HEK293 (cell line): ENCODE results near the gene BPHL.

Experiments
- CTCF ChIA-PET: fragments of 350-600 bp; formaldehyde crosslinking; extraction: SDS; loops from one replicate; lab custom pipeline; 2021; ENCODE audit warnings: antibody characterized with exemption; lab: Yijun Ruan, JAX
- POLR2A ChIA-PET: fragments of 300-600 bp; formaldehyde crosslinking; extraction: SDS; loops from one replicate; lab custom pipeline; 2020; ENCODE audit warnings: antibody characterized with exemption, inconsistent platforms; lab: Yijun Ruan, JAX
- H3K27ac ChIP-seq: fragments of 200-500 bp; sonication (Bioruptor generic); 2 replicates; pipeline ENCODE4 v1.5.1; 2014; ENCODE audit warnings: low read depth, low read length, control low read depth, inconsistent platforms; ENCODE audit errors: extremely low read depth
- H3K36me3 ChIP-seq, 2 experiments: fragments of 200-500 bp in 1 of 2; sonication (Bioruptor generic) in 1 of 2; 1 replicate in 1 of 2; 2 replicates in 1 of 2; pipeline ENCODE4 v1.5.1; 2014 to 2017; ENCODE audit warnings: inconsistent platforms in 2 of 2, low read length in 2 of 2; ENCODE audit not compliant: control insufficient read depth in 2 of 2, insufficient read depth in 1 of 2
- H3K4me1 ChIP-seq: fragments of 200-500 bp; sonication (Bioruptor generic); 2 replicates; pipeline ENCODE4 v1.5.1; 2014; ENCODE audit warnings: mild to moderate bottlenecking, low read length, inconsistent platforms; ENCODE audit not compliant: control insufficient read depth, insufficient read depth
- H3K4me3 ChIP-seq: 2 replicates; pipeline ENCODE4 v1.5.1; 2011; ENCODE audit warnings: low read depth, mild to moderate bottlenecking, control low read depth, low read length, moderate library complexity
- H3K9me3 ChIP-seq: fragments of 200-500 bp; sonication (Bioruptor generic); 2 replicates; pipeline ENCODE4 v1.5.1; 2014; ENCODE audit warnings: low read depth, low read length, inconsistent platforms; ENCODE audit not compliant: control insufficient read depth, insufficient read depth
- CTCF ChIP-seq: fragments of 450-650 bp; formaldehyde crosslinking; IDR thresholded peaks from 2 replicates; pipeline ENCODE4 v1.5.1; 2016; ENCODE audit warnings: missing biosample characterization, missing genetic modification characterization
- KLF10 ChIP-seq: fragments of 450-650 bp; IDR thresholded peaks from 2 replicates; pipeline ENCODE4 v1.5.1; 2018; ENCODE audit warnings: missing biosample characterization, mild to moderate bottlenecking, missing genetic modification characterization
- MZF1 ChIP-seq: fragments of 450-650 bp; formaldehyde crosslinking; IDR thresholded peaks from 2 replicates; pipeline ENCODE4 v1.5.1; 2017; ENCODE audit warnings: missing biosample characterization, missing genetic modification characterization, borderline replicate concordance
- PBX3 ChIP-seq: sonication (generic); formaldehyde crosslinking; IDR thresholded peaks from 2 replicates; pipeline ENCODE4 v1.8.1; 2022; ENCODE audit warnings: mild to moderate bottlenecking, moderate library complexity, missing genetic modification reagents
- WT1 ChIP-seq: fragments of 450-650 bp; formaldehyde crosslinking; IDR thresholded peaks from 2 replicates; pipeline ENCODE4 v1.5.1; 2016; ENCODE audit warnings: missing biosample characterization, missing genetic modification characterization
- ZFP3 ChIP-seq: fragments of 450-650 bp; formaldehyde crosslinking; IDR thresholded peaks from 2 replicates; pipeline ENCODE4 v1.5.1; 2016; ENCODE audit warnings: low read depth, missing biosample characterization, missing genetic modification characterization
- ZNF155 ChIP-seq: fragments of 450-650 bp; formaldehyde crosslinking; IDR thresholded peaks from 2 replicates; pipeline ENCODE4 v1.5.1; 2016; ENCODE audit warnings: missing biosample characterization, missing genetic modification characterization
- ZNF175 ChIP-seq: fragments of 450-650 bp; formaldehyde crosslinking; IDR thresholded peaks from 2 replicates; pipeline ENCODE4 v1.5.1; 2016; ENCODE audit warnings: missing biosample characterization, missing genetic modification characterization
- ZNF184 ChIP-seq: fragments of 450-650 bp; IDR thresholded peaks from 2 replicates; pipeline ENCODE4 v1.5.1; 2018; ENCODE audit warnings: missing biosample characterization, mild to moderate bottlenecking, missing genetic modification characterization
- ZNF223 ChIP-seq: fragments of 450-650 bp; formaldehyde crosslinking; IDR thresholded peaks from 2 replicates; pipeline ENCODE4 v1.5.1; 2016; ENCODE audit warnings: missing biosample characterization, missing genetic modification characterization
- ZNF239 ChIP-seq: fragments of 450-650 bp; formaldehyde crosslinking; IDR thresholded peaks from 2 replicates; pipeline ENCODE4 v1.5.1; 2016; ENCODE audit warnings: missing biosample characterization, missing genetic modification characterization
- ZNF280D ChIP-seq: fragments of 450-650 bp; formaldehyde crosslinking; IDR thresholded peaks from 2 replicates; pipeline ENCODE4 v1.5.1; 2016; ENCODE audit warnings: missing biosample characterization, missing genetic modification characterization
- ZNF48 ChIP-seq: fragments of 450-650 bp; formaldehyde crosslinking; IDR thresholded peaks from 2 replicates; pipeline ENCODE4 v1.5.1; 2016; ENCODE audit warnings: missing biosample characterization, missing genetic modification characterization
- ZNF518A ChIP-seq: fragments of 450-650 bp; formaldehyde crosslinking; conservative IDR thresholded peaks from 2 replicates; pipeline ENCODE4 v1.5.1; 2016; ENCODE audit warnings: low read depth, missing biosample characterization, missing genetic modification characterization
- ZNF549 ChIP-seq: fragments of 450-650 bp; IDR thresholded peaks from 2 replicates; pipeline ENCODE4 v1.5.1; 2018; ENCODE audit warnings: missing biosample characterization, missing genetic modification characterization, mild to moderate bottlenecking, inconsistent platforms, moderate library complexity
- ZNF596 ChIP-seq: fragments of 450-650 bp; IDR thresholded peaks from 2 replicates; pipeline ENCODE4 v1.5.0; 2018; ENCODE audit warnings: missing biosample characterization, mild to moderate bottlenecking, missing genetic modification characterization, moderate library complexity
- ZNF610 ChIP-seq: fragments of 450-650 bp; formaldehyde crosslinking; IDR thresholded peaks from 2 replicates; pipeline ENCODE4 v1.5.1; 2016; ENCODE audit warnings: missing biosample characterization, missing genetic modification characterization, borderline replicate concordance
- ZNF623 ChIP-seq: fragments of 450-650 bp; formaldehyde crosslinking; IDR thresholded peaks from 2 replicates; pipeline ENCODE4 v1.5.1; 2016; ENCODE audit warnings: missing biosample characterization, missing genetic modification characterization
- ZNF707 ChIP-seq: fragments of 450-650 bp; formaldehyde crosslinking; IDR thresholded peaks from 2 replicates; pipeline ENCODE4 v1.5.1; 2016; ENCODE audit warnings: missing biosample characterization, missing genetic modification characterization
- ZSCAN18 ChIP-seq: fragments of 450-650 bp; formaldehyde crosslinking; IDR thresholded peaks from 2 replicates; pipeline ENCODE4 v1.5.1; 2016; ENCODE audit warnings: missing biosample characterization, missing genetic modification characterization

BPHL gene

GRCh38 chr6:3079682-3080081, 38.8 kb upstream of the BPHL start:
- Histone ChIP-seq H3K4me3 (no peak overlapping the region), H3K36me3 (peaks cover 19 to 76% of the 10 kb centered on the region in 2 experiments), H3K27ac (no peak overlapping the region), H3K9me3 (no peaks in the 10 kb centered on the region), H3K4me1 (0 out of 2 replicates have a peak, but pooled peaks cover 6% of the 10 kb centered on the region)
- ChIA-PET POLR2A (no interaction called here), CTCF (interaction anchor here (0.6 to 1.8 kb wide), 2 partner anchors 78 to 149 kb away, joined by 3 to 9 read pairs; no protein-coding TSS in a partner anchor)
- TF ChIP-seq ZNF707 (tag by site-specific recombination), result no peak
- TF ChIP-seq PBX3 (CRISPR knock-in tag), result no peak
- TF ChIP-seq ZNF155 (tag by site-specific recombination), result no peak
- no peak for TF ChIP-seq ZNF596 (tag by site-specific recombination)
- no peak for TF ChIP-seq ZNF223
- no peak for TF ChIP-seq ZNF549 (tag by site-specific recombination)
- TF ChIP-seq ZSCAN18, result no peak
- no peak for TF ChIP-seq ZFP3 (tag by site-specific recombination)
- TF ChIP-seq ZNF48, result no peak
- TF ChIP-seq ZNF623 (tag by site-specific recombination), result no peak
- TF ChIP-seq MZF1, result no peak

- H3K4me1 ChIP-seq, result no peaks in the 10 kb centered on the region
- no peak overlapping the region for H3K27ac ChIP-seq
- no peaks in the 10 kb centered on the region for H3K9me3 ChIP-seq
- POLR2A ChIA-PET, result no interaction called here
- TF ChIP-seq KLF10 (tag by site-specific recombination) (no peak), WT1 (tag by site-specific recombination) (no peak), ZNF239 (tag by site-specific recombination) (no peak), ZNF518A (tag by site-specific recombination) (no peak), ZNF610 (tag by site-specific recombination) (no peak), ZNF175 (tag by site-specific recombination) (no peak), CTCF (tag by site-specific recombination) (no peak), ZNF184 (tag by site-specific recombination) (no peak), ZNF280D (tag by site-specific recombination) (no peak)
- H3K36me3 ChIP-seq, result peaks cover 19 to 96% of the 10 kb centered on the region in 2 experiments
- H3K4me3 ChIP-seq, result no peak overlapping the region
- CTCF ChIA-PET, result no interaction called here
Measured at GRCh38 chr6:3081960-3082359, 36.6 kb upstream of the BPHL start.
